HAP-1 (cell line): Measurements from ENCODE around the gene PRKCG.
A peak's percentile ranks its signal among the peaks of the same experiment; 100 is the strongest.
"Not testable (repeated sequence)": the region's sequence is repeated elsewhere in the genome, so short reads cannot be mapped to it uniquely, and the experiment has no call there.

ENCODE experiments used
- DNase-seq, 2 experiments: peaks; one replicate each; pipeline ENCODE4 v3.0.0-alpha.2; 2016 to 2020; ENCODE audit warnings: low spot score in 2 of 2
- H3K27me3 ChIP-seq: fragments of 250-450 bp; sonication (Bioruptor Pico); 2 replicates; pipeline ENCODE4 v1.5.1; 2020; ENCODE audit warnings: low read depth, mild to moderate bottlenecking, moderate library complexity
- H3K36me3 ChIP-seq: fragments of 250-450 bp; sonication (Bioruptor Pico); replicated peaks from 2 replicates; pipeline ENCODE4 v1.5.1; 2020; ENCODE audit warnings: mild to moderate bottlenecking
- H3K4me1 ChIP-seq: fragments of 250-450 bp; sonication (Bioruptor Pico); 2 replicates; pipeline ENCODE4 v1.5.1; 2020; ENCODE audit warnings: mild to moderate bottlenecking
- H3K4me3 ChIP-seq: fragments of 250-450 bp; sonication (Bioruptor Pico); 2 replicates; pipeline ENCODE4 v1.5.1; 2020; ENCODE audit warnings: mild to moderate bottlenecking, moderate library complexity
- H3K9me3 ChIP-seq: fragments of 250-450 bp; sonication (Bioruptor Pico); 2 replicates; pipeline ENCODE4 v1.5.1; 2020; ENCODE audit warnings: mild to moderate bottlenecking, moderate library complexity
- in situ Hi-C: fragments of 300-500 bp; cut with MboI; formaldehyde crosslinking; loops from 3 replicates; pipeline ENCODE4 v1.14.3; 2020; ENCODE audit warnings: low sequenced_read_pairs, inconsistent platforms, mixed read lengths

PRKCG gene

GRCh38 chr19:53881482-53882390 is at the start of gene PRKCG:
PRKCG (plus strand) TSS chr19:53882197; CDS start chr19:53882495, 298 bp downstream.
- peak within 1 kb of the TSS; percentile 28 for H3K4me3 ChIP-seq
- H3K4me1 ChIP-seq: peaks cover 12% of the 10 kb centered on the region
- no peaks in the 10 kb centered on the region for H3K36me3 ChIP-seq
- in situ Hi-C loops: no loop called here
- no peaks in the 10 kb centered on the region for H3K9me3 ChIP-seq
- no peaks in the 10 kb centered on the region; the same call in 1 of the 2 replicates for H3K27me3 ChIP-seq
- peak; percentile 31 to 87 for DNase-seq

DNA sequence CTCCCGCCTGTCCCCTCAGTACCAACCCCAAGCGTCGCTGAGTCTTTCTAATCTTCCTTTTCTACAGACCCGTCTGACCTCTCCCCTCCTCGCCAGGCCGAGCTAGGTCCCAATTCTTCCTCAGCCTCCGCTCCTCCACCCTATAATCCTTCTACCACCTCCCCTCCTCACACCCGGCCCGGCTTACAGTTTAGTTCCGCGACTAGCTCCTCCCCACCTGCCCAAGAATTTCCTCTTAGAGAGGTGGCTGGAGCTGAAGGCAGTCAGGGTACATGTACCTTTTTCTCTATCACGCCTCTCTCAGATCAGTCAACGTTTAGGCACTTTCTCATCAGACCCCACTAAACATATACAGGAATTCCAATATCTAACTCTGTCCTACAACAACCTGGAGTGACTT is 49.1 kb upstream of the PRKCG start:
- H3K27me3 ChIP-seq, H3K36me3 ChIP-seq, H3K4me3 ChIP-seq, H3K9me3 ChIP-seq, DNase-seq, in situ Hi-C loops, H3K4me1 ChIP-seq: not testable (repeated sequence)

DNA sequence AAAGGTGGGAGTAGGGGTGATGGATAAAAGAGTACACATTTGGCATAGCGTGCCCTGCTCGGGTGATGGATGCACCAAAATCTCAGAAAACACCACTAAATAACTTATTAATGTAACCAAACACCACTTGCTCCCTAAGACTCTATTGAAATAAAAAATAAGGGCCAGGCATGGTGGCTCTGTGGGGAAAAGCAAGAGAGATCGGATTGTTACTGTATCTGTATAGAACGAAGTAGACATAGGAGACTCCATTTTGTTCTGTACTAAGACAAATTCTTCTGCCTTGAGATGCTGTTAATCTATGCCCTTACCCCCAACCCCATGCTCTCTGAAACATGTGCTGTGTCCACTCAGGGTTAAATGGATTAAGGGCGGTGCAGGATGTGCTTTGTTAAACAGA is 43.6 kb upstream of the PRKCG start:
- H3K4me1 ChIP-seq, DNase-seq, H3K4me3 ChIP-seq, H3K27me3 ChIP-seq, H3K36me3 ChIP-seq, H3K9me3 ChIP-seq, in situ Hi-C loops: not testable (repeated sequence)

DNA sequence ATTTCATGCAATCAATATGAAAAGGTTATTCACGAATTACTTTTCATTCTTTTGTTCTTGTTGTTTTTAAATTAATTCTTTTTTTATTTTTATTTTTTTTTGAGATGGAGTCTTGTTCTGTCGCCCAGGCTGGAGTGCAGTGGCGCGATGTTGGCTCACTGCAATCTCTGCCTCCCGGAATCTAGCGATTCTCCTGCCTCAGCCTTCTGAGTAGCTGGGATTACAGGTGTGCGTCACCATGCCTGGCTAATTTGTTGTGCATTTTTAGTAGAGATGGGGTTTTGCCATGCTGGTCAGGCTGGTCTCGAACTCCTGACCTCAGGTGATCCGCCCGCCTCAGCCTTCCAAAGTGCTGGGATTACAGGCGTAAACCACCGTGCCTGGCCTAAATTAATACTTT is 41.8 kb upstream of the PRKCG start:
- in situ Hi-C loops: loop anchor here (5.0 kb wide), 1 partner anchor 182 kb away; no protein-coding TSS in a partner anchor
- not testable (repeated sequence) for H3K9me3 ChIP-seq

GRCh38 chr19:53840914-53841313 is 41.1 kb upstream of the PRKCG start:
- not testable (repeated sequence) for H3K4me3 ChIP-seq, H3K27me3 ChIP-seq, DNase-seq, H3K4me1 ChIP-seq, H3K36me3 ChIP-seq, H3K9me3 ChIP-seq
- in situ Hi-C loops: loop anchor here (5.0 kb wide), 1 partner anchor 181 kb away; no protein-coding TSS in a partner anchor

More for the DNA sequence above, 41.8 kb upstream of the PRKCG start:
- H3K36me3 ChIP-seq, H3K4me1 ChIP-seq, H3K4me3 ChIP-seq, DNase-seq, H3K27me3 ChIP-seq: not testable (repeated sequence)

DNA sequence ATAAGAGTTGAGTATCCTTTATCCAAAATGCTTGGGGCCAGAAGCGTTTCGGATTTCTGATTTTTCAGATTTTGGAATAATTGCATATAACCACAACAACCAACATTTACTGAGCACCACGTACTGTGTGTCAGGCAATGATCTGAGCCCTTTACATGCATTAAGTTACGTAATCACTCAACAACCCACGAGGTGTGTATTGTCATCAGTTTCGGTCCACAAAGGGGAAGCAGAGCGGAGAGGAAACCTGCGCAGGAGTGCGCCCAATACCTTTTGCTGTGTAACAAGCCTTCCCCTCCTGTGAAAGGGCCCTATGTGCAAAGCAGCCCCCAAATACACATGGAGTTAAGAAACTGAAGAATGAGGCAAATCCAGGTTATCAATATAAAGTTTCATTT is 37.1 kb upstream of the PRKCG start:
- in situ Hi-C loops: loop anchor here (5.0 kb wide), 1 partner anchor 177 kb away; no protein-coding TSS in a partner anchor
- H3K4me1 ChIP-seq: no peaks in the 10 kb centered on the region
- no peaks in the 10 kb centered on the region for H3K36me3 ChIP-seq
- H3K9me3 ChIP-seq: no peaks in the 10 kb centered on the region
- H3K27me3 ChIP-seq: no peaks in the 10 kb centered on the region
- DNase-seq: no peak
- H3K4me3 ChIP-seq: no peak overlapping the region

DNA sequence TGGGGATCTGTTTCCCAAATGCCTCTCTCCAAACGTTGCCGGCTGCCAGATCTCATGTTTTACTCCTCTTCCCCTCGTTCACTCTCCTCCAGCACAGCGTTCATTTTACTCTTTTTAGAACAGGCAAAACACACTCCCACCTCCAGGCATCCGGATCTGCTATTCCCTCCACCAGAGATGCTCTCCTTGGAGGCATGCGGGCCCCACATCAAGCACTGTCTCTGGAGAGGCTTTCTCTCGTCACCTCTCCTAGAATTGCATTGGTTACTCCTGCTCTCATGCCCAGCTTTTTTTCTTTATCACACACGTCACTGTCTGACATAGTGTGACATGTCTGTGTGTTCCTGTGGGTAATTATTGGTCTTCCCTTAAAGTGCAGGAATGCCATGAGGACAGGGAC is 34.4 kb upstream of the PRKCG start:
- DNase-seq: no peak
- H3K4me3 ChIP-seq: no peak overlapping the region
- H3K9me3 ChIP-seq: no peaks in the 10 kb centered on the region
- H3K4me1 ChIP-seq: no peaks in the 10 kb centered on the region
- H3K27me3 ChIP-seq: 0 out of 2 replicates have a peak, but pooled peaks cover 2% of the 10 kb centered on the region
- in situ Hi-C loops: no loop called here
- H3K36me3 ChIP-seq: no peaks in the 10 kb centered on the region

- no peaks in the 10 kb centered on the region for H3K4me1 ChIP-seq
- no peak for DNase-seq
- H3K4me3 ChIP-seq: no peak overlapping the region
- no peaks in the 10 kb centered on the region for H3K36me3 ChIP-seq
- 0 out of 2 replicates have a peak, but pooled peaks cover 2% of the 10 kb centered on the region for H3K27me3 ChIP-seq
- no peaks in the 10 kb centered on the region for H3K9me3 ChIP-seq
- in situ Hi-C loops: no loop called here
These were observed 32.7 kb upstream of the PRKCG start for GRCh38 chr19:53849237-53849676.

GRCh38 chr19:53853707-53854106 is 28.3 kb upstream of the PRKCG start:
- in situ Hi-C loops: no loop called here
- H3K9me3 ChIP-seq: no peaks in the 10 kb centered on the region
- 0 out of 2 replicates have a peak, but pooled peaks cover 2% of the 10 kb centered on the region for H3K27me3 ChIP-seq
- no peak overlapping the region for H3K4me3 ChIP-seq
- no peak for DNase-seq
- H3K36me3 ChIP-seq: no peaks in the 10 kb centered on the region
- no peaks in the 10 kb centered on the region for H3K4me1 ChIP-seq

- no peak overlapping the region for H3K4me3 ChIP-seq
- H3K36me3 ChIP-seq: no peaks in the 10 kb centered on the region
- no peak for DNase-seq
- in situ Hi-C loops: no loop called here
- no peaks in the 10 kb centered on the region for H3K9me3 ChIP-seq
- no peaks in the 10 kb centered on the region; the same call in 1 of the 2 replicates for H3K27me3 ChIP-seq
- peaks cover 3% of the 10 kb centered on the region for H3K4me1 ChIP-seq
These were observed 17.6 kb upstream of the PRKCG start for GRCh38 chr19:53864308-53864836.

DNA sequence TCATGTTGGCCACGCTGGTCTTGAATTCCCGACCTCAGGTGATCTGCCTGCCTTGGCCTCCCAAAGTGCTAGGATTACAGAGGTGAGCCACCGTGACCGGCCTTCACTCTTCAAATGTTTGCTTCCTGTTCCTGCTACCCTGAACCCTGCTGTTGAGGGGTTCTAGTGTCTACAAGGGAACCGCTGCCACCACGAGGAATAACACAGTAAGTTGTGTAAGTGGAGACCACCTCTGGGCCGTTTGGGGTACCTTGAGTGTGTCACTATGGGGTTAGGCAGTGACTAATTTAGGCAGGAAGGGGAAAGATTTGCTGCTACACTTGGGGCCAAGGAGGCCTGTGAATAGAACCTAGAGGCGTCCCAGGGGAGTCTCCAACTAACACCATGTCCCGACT is 16.5 kb upstream of the PRKCG start:
- Histone ChIP-seq H3K9me3 (no peaks in the 10 kb centered on the region), H3K36me3 (no peaks in the 10 kb centered on the region), H3K4me3 (no peak overlapping the region), H3K27me3 (no peaks in the 10 kb centered on the region), H3K4me1 (peaks cover 3% of the 10 kb centered on the region)
- no peak for DNase-seq
- in situ Hi-C loops: no loop called here

DNA sequence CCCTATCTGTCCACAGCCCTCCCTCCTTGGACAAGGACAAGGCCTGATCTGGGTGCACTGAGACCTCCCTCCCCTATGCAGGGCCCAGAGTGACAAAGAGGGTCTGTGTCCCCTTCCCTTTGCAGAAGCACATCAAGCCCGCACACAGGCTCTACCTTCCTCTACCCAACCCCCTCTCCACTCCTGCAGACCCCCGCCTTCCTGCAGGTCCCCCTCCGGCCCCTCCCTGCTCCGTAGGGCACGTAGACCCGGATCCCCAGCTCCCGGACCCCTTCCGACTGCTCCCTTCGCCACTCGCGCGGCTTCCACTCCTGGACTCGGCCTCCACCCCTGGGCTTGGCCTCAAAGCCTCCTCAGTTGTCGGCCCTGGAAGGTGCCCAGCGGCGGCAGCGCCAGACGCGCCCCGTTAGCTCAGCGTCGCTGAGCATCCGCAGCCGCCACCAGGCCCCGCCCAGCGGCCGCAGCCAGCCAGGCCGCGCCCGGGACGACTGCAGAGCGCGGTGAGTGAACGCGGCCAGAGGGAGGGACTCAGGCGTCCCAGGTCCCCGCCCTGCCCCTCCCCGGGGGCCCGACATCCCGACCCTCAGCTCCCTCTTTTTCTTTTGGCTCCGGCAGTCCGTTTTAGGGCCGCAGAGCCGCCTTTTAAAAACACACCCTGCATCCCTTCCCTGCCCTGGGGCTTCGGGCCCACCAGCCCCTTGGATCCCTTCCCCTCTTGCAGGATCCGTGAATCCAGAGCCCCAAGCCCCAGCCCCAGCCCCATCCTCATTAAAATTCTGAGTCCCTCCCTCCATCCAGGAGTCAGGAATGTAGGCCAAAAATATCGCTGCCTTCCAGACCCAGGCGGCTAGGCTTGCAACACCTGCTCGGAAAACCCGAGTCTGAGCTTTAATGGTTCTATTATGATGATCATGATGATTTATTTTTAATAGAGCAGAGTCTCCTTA is 15.8 kb upstream of the PRKCG start:
- DNase-seq: no peak
- H3K4me1 ChIP-seq: peaks cover 3% of the 10 kb centered on the region
- no peaks in the 10 kb centered on the region for H3K9me3 ChIP-seq
- H3K27me3 ChIP-seq: no peaks in the 10 kb centered on the region
- H3K36me3 ChIP-seq: no peaks in the 10 kb centered on the region
- in situ Hi-C loops: no loop called here
- H3K4me3 ChIP-seq: no peak overlapping the region

DNA sequence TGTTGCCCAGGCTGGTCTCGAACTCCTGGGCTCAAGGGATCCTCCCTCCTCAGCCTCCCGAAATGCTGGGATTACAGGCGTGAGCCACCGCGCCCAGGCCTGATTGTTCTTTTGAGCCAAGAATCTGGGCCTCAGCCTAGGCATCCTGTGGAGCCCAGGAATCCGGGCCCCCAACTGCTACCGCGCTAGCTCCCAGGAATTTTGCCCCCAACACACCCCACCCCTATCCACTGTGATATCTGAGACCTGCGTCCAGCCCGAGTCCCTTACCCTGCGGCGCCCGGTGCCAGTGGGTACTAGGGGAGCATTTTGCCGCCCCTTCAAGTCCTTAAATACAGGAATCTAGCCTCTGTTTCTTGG is 15.2 kb upstream of the PRKCG start:
- Histone ChIP-seq H3K36me3 (no peaks in the 10 kb centered on the region), H3K9me3 (no peaks in the 10 kb centered on the region), H3K4me1 (peaks cover 3% of the 10 kb centered on the region), H3K4me3 (peak overlapping the region; percentile 17), H3K27me3 (no peaks in the 10 kb centered on the region)
- DNase-seq: no peak
- in situ Hi-C loops: no loop called here
